Body of pancreas (tissue), 4 donors: ENCODE data around the gene CFAP68. TPM values are rescaled to one million over a fixed set of nuclear protein-coding genes. Genes with fewer than 3 reads are reported as not detected.
A peak's percentile ranks its signal among the peaks of the same experiment; 100 is the strongest.

Source experiments
- ATAC-seq: fragments of 150-250 bp; one replicate; pipeline ENCODE4 v1.9.1; 2016
- DNase-seq, 4 donors: peaks; one replicate each; pipeline ENCODE4 v3.0.0-alpha.2; 2019
- H3K27ac ChIP-seq, 4 donors: fragments of 200-600 bp; sonication (generic); 1 replicate in 3 of 4; 2 replicates in 1 of 4; pipeline versions ENCODE4 v1.5.1 to v1.6.1; 2016 to 2019; ENCODE audit warnings: mild to moderate bottlenecking in 1 of 4, mixed read lengths in 1 of 4, moderate library complexity in 1 of 4
- H3K27me3 ChIP-seq, 2 donors: fragments of 200-600 bp; sonication (generic); one replicate each; pipeline ENCODE4 v1.6.0; 2016; ENCODE audit warnings: mild to moderate bottlenecking in 1 of 2
- H3K36me3 ChIP-seq, 2 donors: fragments of 200-600 bp; sonication (generic); replicated peaks in 1 of 2; 2 replicates each; pipeline ENCODE4 v1.5.1; 2016; ENCODE audit warnings: low read depth in 2 of 2; ENCODE audit not compliant: insufficient read depth in 1 of 2
- H3K4me1 ChIP-seq: fragments of 200-600 bp; sonication (generic); one replicate; pipeline ENCODE4 v1.6.0; 2016
- H3K4me3 ChIP-seq, 2 donors: fragments of 200-600 bp; sonication (generic); 1 replicate in 1 of 2; 2 replicates in 1 of 2; pipeline ENCODE4 v1.5.1; 2016 to 2019
- H3K9me3 ChIP-seq, 3 donors: fragments of 200-600 bp; sonication (generic); 1 replicate in 2 of 3; 2 replicates in 1 of 3; pipeline ENCODE4 v1.5.1; 2016
- CTCF ChIP-seq, 7 experiments: fragments of 450-650 bp in 4 of 7; fragments of 200-600 bp in 3 of 7; sonication (generic) in 3 of 7; IDR thresholded peaks; one replicate each; pipeline ENCODE4 v1.5.1; 2016 to 2019; ENCODE audit warnings: antibody characterized with exemption in 7 of 7
- POLR2A ChIP-seq, 3 donors: fragments of 450-650 bp; IDR thresholded peaks; one replicate each; pipeline ENCODE4 v1.6.1; 2016; ENCODE audit warnings: antibody characterized with exemption in 3 of 3, mild to moderate bottlenecking in 2 of 3
- WGBS, 2 donors: methylation state at CpG; one replicate each; pipeline ENCODE4 v1.1.5; 2017; 5-methylcytosine and 5-hydroxymethylcytosine counted together
- intact Hi-C: fragments of 100-400 bp; cut with DNase I; formaldehyde crosslinking; loops from one replicate; pipeline ENCODE4 v1.15.1; 2023
- total RNA-seq, 2 donors: library from RNA; depleted of rRNA; stranded (reverse); fragments of >200 nt; gene quantifications; one replicate each; pipeline ENCODE4 v1.1.0, GENCODE V29; 2016

Gene CFAP68
- total RNA-seq, 2 donors from 2014 or later = 7.8 to 31.6 TPM

DNA sequence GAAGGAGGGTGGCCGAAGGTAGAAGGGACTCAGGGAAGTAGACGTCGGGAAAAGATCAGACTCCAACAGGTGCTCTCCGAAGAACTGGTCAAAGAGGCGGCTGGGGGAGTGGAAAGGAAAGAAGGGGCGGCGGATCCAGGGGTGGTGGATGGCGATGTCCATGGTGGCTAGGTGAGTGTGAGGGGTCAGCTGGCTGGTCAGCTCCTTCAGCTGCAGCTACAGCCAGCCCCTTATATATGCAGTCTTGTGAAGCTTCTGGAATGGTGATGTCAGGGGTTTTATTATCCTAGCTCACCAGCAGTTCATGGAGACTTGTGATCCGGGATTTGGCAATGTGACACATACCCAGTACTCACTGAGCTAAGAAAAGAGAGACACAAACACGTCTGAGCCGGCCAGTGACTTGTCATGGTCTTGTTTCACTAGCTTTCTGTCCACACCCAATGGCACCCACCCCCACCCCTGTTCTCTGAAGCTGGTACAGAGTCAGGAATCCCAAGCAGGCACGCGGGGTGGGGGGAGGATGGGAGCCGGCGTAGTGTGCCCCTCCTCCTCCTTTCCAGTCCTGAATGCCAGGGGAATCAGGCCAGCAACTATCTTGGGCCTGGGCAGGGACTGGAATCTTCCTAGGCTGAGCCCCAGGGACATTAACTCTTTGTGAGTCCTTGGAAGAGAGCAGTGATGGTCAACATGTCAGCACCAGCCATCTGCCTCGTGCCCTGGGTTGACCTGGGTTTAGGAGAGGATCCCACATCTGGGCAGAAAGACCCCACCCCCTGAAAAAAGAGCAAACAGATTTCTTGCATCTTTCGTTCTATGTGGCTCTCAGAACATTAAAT lies 32.4 kb downstream of the CFAP68 start, which contains the start of gene CRYAB:
CRYAB (minus strand) TSS at position 208 of the 839 bp plus-strand sequence; CDS start at position 162, 46 bp downstream.
- ATAC-seq (peak; percentile 77), DNase-seq (peak; percentile 63 to 76 (median 73))
- no peaks in the 10 kb centered on the region for H3K36me3 ChIP-seq
- peak in 2 of 3 donors; percentile 46 to 48 for TF ChIP-seq POLR2A (IDR thresholded peaks at IDR 0.05)
- no peak for TF ChIP-seq CTCF (IDR thresholded peaks at IDR 0.05)
- WGBS, 2 donors = 24 to 41% methylated on average over 12 to 17 of the region's 17 CpGs
- H3K27me3 ChIP-seq = no peaks in the 10 kb centered on the region
- H3K9me3 ChIP-seq = no peaks in the 10 kb centered on the region
- intact Hi-C loops = no loop called here
- no peak within 1 kb of the TSS for H3K4me3 ChIP-seq
- H3K4me1 ChIP-seq = peaks cover 37% of the 10 kb centered on the region
- H3K27ac ChIP-seq = peak within 1 kb of the TSS; percentile 32 to 85 (median 74)

- H3K4me1 ChIP-seq = peaks cover 38% of the 10 kb centered on the region
- intact Hi-C loops = no loop called here
- ATAC-seq (no peak), DNase-seq (no peak)
- no peak within 1 kb of the TSS for H3K4me3 ChIP-seq
- TF ChIP-seq POLR2A (IDR thresholded peaks at IDR 0.05) (no peak), CTCF (IDR thresholded peaks at IDR 0.05) (no peak)
- no peaks in the 10 kb centered on the region for H3K9me3 ChIP-seq
- H3K27me3 ChIP-seq = no peaks in the 10 kb centered on the region
- H3K27ac ChIP-seq = peak within 1 kb of the TSS; percentile 59 to 85 (median 78)
- H3K36me3 ChIP-seq = no peaks in the 10 kb centered on the region
- WGBS, 2 donors = 34 to 54% methylated on average over 3 to 17 of the region's 26 CpGs
Observed at GRCh38 chr11:111912535-111912934, 33.2 kb downstream of the CFAP68 start, which contains the start of gene HSPB2. Gene HSPB2, plus strand, starts transcription at chr11:111912734. Its CDS starts 96 bp downstream, at chr11:111912830.

DNA sequence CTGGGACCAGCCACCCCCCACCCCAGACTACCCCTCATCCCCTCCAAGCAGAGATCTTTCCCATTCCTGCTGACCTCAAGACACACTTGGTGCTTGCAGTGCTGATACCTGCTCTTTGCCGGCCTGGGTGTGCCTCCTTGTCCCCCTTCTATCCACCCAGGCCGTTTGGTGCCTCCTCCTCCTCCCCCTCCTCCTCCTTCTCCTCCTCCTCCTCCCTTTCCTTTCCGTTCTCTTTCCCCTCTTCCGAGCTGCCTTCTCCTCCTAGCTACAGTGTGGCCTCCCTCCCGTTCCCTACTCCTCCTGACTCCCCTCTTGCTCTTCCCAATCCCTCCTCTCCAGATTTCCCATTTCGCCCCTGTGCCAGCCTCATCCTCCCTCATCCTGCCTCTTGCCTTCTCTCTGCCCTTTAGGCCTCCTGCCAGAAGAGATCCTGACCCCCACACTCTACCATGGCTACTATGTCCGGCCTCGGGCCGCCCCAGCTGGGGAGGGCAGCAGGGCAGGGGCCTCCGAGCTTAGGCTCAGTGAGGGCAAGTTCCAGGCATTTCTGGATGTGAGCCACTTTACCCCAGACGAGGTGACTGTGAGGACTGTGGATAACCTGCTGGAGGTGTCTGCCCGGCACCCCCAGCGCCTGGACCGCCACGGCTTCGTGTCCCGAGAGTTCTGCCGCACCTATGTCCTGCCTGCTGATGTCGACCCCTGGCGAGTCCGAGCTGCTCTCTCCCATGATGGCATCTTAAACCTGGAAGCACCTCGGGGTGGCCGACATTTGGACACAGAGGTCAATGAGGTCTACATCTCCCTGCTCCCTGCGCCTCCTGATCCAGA lies 33.9 kb downstream of the CFAP68 start:
- H3K4me1 ChIP-seq = peaks cover 45% of the 10 kb centered on the region
- H3K27me3 ChIP-seq = no peaks in the 10 kb centered on the region
- peak overlapping the region; percentile 59 to 85 (median 78) for H3K27ac ChIP-seq
- H3K9me3 ChIP-seq = no peaks in the 10 kb centered on the region
- H3K4me3 ChIP-seq = no peak overlapping the region
- intact Hi-C loops = no loop called here
- WGBS, 2 donors = 68 to 77% methylated on average over 18 to 23 of the region's 24 CpGs
- no peak for TF ChIP-seq POLR2A (IDR thresholded peaks at IDR 0.05)
- no peak for TF ChIP-seq CTCF (IDR thresholded peaks at IDR 0.05)
- H3K36me3 ChIP-seq = no peaks in the 10 kb centered on the region
- ATAC-seq = no peak
- DNase-seq = no peak

- ATAC-seq = peak; percentile 39
- intact Hi-C loops = no loop called here
- Histone ChIP-seq H3K4me1 (peaks cover 48% of the 10 kb centered on the region), H3K27me3 (no peaks in the 10 kb centered on the region), H3K36me3 (no peaks in the 10 kb centered on the region), H3K27ac (peak overlapping the region; percentile 59 to 85 (median 78)), H3K9me3 (no peaks in the 10 kb centered on the region), H3K4me3 (no peak overlapping the region)
- peak in 3 of 4 donors; percentile 53 to 73 (median 58) for DNase-seq
- 33 to 47% methylated on average over 2 to 4 of the region's 4 CpGs for WGBS, 2 donors
- TF ChIP-seq CTCF (IDR thresholded peaks at IDR 0.05) (no peak), POLR2A (IDR thresholded peaks at IDR 0.05) (peak in 2 of 3 donors; percentile 49 to 52)
Observed at GRCh38 chr11:111913997-111914396, 34.7 kb downstream of the CFAP68 start.
